HG03460 (cell line): ENCODE results near the gene KSR2.

ENCODE experiments used
- ATAC-seq: cut with Tn5 transposase; IDR thresholded peaks from one replicate; pipeline ENCODE4 v1.9.1; 2021; ENCODE audit not compliant: unreplicated experiment

Gene KSR2

DNA sequence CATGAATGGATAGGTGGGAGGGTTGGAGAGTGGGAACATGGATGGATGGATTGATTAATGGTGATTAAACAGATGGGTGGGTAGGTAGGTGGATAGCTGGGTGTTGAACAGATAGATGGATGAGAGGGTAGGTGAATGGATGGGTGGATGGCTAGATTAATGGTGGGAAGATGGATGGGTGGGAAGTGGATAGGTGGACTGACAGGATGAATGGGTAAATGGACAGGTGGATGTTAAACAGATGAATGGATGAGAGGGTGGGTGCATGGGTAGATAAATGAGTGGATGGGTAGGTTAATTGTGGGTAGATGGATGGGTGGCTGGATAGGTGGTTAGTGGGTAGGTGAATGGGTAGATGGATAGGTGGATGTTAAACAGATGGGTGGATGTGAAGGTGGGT, 460.3 kb downstream of the KSR2 start:
- no peak for ATAC-seq

DNA sequence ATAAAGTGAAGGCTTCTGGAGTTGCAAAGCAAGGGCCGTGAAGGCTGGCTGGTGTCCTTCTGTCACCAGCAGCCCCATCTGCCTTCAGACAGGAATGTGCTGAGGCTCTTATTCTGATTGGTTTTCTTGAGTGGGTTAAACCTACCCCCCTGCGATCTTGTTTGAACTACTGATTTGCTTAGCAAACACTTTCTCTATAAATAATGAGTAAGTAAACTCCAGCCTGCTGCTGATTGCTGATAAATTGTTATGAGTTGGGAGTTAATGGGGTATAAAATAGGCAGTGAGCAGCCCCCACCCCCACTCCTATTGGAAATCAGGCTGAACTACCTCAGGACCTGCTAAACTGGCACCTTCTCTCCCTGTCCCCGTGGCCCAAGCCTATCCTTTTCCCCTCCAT, 461.2 kb downstream of the KSR2 start:
- no peak for ATAC-seq

DNA sequence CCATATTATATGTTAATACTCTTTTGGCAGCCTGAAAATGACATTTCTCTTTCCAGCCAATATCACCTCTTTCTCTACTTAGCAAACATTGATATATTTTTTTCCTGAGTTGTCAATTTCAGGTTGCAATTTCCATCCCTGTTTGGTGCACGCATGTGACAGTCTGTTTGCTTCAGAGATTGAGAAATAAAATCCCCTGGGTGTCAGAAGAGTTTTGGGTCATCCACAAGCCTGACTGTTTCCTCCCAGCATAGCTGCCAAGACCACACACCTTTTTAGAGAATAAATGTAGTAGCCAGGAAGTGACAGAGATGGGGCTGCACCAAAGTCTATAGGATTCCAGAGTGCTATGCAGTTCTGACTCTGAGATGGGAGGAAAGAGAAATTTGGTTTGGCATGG, 462.5 kb downstream of the KSR2 start:
- no peak for ATAC-seq

DNA sequence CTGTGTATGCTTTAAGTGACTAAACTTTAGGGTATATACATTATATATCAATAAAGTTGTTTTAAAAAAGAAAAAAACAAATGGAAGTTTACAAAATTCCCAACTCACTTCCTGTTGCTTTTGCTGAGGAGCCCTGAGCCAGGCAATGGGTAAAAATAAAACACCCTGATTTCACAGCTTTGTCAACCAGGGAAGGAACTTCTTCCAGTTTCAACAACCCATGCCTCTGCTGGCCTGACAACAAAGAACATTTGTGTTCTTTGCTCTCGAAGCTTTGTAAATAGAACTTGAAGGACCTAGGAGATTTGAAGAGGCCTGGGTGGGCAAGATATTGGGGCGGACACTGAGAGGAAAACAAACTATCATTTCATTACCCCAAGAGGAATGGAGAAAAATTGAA, 466.2 kb downstream of the KSR2 start:
- ATAC-seq, result no peak

DNA sequence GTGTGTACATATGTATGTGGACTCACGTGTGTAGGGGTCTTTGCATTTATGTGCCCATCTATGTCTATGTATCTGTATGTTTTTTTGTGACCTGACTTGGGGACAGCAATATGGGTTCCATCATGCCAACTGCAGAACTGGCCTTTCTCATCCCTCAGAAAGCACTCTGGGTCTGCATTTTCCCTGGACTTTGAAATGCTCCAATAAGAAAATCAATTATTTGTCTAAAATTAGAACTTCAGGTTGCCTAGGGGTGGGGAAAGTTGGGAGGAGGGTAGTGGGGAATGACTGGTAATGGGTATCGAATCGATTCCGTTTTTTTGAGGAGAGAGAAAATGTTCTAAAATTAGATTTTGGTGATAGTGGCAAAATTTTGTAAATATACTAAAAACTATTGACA, 466.6 kb downstream of the KSR2 start:
- ATAC-seq, result no peak

DNA sequence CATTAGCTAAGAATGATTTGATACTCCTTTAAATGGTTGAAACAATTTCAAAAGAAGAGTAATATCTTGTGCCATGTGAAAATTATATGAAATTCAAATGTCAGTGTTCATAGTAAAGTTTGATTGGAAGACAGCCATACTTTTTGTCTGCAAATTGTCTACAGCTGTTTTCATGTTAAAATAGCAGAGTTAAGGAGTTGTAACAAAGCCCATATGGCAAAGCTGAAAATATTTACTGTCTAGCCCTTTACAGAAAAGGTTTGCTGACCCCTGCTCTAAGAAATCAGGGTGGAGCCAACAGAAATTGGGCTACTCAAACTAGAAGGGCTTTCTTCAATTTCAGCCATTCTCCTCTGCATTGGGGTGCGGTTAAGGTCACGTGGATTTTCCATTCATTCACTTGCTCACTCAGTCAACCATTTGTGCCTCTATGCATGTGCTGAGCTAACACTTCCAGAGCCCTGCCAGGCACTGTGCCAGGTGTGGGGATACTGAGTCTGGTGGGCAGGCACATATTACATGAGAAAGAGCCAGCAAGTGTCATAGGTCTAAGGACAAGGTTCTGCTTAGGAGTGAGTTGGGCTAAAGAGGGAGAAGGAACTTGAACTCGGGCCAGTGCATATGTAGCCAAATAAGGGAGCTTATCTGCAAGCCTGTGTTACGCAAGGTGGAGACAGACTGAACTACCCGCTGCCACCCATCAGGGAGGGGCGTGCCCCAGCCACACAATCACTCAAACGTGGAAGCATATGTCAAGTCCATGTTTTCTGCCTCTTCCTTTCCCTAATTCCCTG, 467.5 kb downstream of the KSR2 start:
- no peak for ATAC-seq

DNA sequence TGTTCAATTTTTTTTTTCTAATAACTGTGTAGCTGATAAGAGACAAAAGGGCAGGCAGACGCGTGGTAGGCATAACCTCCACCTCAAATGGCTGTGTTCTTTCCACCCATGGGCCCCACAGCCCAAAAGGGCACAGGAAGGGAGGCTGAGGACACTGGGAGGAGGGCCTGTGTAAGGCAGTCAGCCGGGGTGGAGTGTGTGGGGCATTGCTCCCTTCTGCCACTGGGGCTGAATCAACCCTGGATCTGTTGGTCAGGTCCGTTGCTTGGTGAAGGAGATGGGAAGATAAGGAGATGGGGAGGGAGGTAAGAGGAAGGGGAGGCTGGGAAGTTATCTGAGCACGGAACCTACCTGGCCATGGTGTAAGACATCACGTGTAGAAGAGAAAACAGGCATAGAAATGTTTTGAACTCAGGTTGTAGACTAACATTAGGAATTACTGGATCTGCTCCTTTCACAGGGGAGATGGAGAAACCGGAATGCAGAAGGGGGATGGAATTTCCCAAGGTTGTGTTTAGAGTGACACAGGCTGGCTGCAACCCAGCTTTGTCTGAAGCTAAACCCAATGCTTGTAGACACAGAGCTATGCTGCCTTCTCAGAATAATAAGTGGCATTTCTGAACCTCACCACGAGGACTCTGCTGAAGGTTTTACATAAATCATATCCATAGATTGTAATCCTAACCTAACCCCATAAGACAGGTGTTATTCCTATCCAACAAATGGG, 468.9 kb downstream of the KSR2 start:
- ATAC-seq, result no peak

DNA sequence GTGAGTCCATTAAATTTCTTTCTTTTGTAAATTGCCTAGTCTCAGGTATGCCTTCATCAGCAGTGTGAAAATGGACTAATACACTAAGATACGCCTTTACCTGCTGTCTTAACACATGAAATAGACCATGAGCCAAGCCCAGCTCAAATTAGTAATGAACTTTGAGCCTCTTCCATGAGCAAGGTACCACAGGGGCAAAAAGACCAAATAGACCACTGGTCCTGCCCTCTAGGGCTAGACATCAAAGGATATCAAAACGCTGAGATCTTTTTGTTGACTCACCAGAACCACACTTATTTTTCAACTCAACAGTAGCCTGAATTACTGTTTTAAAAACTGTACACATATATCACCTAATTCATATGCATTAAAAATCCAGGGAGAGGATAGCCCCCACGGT, 469.9 kb downstream of the KSR2 start:
- no peak for ATAC-seq

DNA sequence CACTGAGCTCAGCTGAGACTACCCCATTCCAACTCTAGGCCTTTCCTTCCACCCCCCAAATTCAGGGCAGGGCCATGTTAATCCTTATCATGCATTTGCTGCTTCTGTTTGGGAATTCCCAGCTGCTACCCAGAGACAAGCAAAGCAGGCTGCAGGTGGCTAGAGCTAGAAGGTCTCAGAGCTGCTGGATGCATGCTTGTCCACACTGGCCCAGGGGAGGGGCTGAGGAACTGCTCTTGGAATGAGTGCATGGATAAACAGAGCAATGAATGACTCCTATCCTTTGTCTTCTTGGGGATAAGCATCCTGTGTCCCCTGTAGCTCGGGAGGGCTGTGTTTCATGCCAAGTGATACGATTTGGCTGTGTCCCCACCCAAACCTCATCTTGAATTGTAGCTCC, 470.5 kb downstream of the KSR2 start:
- ATAC-seq, result no peak

DNA sequence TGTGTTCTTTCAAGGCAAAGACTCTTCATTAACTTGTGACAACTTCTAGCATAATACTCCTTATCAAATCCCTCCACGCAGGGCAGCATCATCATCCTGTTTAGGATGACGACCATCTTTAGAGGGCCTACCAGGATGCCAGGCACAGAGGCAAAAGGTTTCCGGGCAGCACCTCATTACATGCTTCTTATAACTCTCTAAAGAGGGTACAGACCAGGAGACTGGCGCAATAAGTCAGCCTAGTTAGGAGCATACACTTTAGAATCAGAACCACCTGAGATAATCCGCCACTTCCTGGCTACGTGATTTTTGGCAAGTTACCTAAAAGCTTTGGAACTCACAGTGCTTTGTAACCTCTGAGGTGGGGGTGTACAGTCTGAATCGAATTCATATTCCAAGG, 471.4 kb downstream of the KSR2 start:
- ATAC-seq, result no peak

DNA sequence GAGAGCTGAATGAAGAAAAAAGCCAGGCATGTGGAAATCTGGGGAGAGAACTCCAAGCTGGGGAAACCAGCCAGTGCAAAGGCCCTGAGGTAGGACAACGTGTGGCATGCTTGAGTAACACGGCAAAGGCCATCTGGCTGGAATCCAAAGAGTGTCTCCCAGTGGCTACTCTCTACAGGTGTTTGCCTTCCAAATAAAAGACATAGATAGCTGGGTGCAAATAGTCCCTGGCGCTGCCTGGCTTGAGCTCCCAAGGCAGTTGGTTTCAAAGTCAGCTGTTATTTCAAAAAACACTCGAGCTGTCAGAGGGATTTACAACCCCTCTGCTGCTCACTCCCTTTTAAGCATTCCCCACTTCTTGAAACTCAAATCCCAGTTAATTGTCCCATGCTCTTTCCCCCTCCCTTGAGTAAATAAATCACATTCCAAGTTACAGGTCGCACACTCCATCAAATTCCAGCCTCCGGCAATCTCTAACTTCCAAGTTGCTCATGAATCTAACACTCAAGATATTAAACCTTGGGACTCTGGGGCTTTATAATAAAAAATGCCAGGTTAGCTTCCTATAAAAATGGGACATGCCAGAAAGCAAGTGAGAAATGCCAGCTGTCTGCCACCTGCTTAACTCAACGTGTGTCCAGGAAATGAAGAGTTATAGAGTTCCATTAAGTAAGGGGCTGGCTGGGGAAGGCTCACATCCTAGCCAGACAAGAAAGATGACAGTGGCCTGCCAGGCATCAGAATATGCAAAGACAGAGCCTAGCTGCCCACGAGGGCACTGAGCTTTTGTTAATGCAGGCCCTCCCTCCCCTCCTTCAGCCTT, 473.7 kb downstream of the KSR2 start:
- ATAC-seq, result no peak

DNA sequence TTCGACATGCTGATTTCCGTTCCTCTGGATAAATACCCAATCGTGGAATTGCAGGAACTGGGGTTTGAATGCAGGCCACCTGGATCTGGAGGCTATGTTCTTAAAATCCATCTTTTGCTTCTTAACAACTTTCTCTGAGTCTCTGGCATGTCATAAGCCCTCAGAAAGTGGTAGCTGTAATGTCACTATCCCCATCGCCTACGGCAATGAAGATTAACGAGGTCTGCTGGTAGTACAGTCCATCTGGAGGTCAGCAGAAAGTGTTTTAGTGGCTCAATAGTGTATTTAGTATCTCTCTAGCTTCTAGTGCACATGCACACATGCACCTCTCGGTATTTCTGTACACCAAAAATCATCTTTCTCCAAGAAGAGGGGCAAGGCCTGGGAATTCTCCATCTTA, 477.1 kb downstream of the KSR2 start:
- ATAC-seq, result no peak

DNA sequence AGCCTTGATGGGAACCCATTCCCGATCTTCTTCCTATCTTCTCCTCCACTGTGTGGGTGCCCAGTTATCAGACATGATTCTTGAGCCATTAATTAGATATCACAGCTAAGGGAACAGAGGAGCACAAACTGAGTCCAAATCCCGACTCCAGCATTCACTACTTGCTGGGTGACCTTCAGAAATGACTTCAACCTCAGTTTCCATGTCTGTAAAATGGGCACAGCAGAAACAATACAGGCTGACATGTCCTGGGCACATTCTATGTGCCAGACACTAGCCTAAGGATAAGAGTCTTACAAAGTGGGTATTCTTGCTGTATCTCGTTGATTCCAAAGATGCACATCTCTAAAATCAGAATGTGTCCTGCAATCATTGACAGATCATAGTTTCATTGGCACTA, 478.7 kb downstream of the KSR2 start:
- no peak for ATAC-seq

DNA sequence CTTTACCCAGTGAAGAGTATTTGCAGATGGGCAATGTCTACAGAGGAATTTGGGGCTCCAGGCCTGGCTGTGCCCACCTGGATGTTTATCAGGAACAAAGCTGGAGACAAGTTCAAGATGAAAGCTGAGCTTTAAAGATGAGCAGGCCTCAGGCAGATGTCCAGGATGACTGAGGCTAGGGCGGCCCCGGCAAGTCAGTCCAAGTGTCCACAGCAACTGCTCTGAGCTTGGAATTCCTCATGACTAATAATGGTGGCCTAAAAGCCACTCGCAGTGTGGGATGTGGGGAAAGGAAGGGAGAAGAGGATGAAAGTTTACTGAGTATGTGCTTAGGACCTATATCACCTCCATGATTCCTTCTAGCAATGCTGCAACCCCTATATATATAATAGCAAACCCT, 479.1 kb downstream of the KSR2 start:
- ATAC-seq, result no peak

DNA sequence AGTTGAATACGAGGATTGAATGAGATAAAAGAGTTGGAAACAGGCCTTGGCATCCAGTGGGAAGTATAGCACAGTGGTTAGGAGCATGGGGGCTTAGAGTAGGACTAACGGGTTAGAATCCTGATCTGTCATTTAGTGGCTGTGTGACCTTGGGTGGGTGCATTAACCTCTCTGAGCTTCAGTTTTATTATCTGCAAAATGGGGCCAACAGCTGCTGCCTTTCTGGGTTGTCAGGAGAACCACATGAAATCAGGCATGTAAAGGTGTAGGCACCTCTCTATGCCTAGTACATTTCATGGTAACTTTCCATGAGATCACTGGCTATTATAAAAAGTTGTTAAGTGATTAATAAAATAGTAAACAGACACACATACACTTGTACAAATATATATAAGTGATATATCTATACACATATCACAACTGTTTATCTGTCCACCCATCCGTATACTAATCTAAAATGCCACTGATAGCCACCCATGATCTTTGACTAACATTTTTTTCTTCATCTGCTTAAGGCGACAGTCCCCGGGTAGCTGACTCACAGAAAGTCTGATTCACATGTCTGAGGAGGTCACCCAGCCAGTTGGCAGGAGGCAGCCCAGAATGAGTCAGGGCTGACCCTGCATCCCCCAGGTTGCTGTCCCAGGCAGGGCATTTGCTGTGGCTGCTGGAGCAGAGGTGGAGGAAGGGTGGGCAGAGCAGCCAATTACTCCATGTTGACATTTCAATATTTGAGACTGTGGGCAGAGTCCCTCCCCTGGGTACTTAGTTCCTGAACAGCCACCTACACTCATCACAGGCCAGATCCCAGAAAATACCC, 481.7 kb downstream of the KSR2 start:
- ATAC-seq, result no peak

DNA sequence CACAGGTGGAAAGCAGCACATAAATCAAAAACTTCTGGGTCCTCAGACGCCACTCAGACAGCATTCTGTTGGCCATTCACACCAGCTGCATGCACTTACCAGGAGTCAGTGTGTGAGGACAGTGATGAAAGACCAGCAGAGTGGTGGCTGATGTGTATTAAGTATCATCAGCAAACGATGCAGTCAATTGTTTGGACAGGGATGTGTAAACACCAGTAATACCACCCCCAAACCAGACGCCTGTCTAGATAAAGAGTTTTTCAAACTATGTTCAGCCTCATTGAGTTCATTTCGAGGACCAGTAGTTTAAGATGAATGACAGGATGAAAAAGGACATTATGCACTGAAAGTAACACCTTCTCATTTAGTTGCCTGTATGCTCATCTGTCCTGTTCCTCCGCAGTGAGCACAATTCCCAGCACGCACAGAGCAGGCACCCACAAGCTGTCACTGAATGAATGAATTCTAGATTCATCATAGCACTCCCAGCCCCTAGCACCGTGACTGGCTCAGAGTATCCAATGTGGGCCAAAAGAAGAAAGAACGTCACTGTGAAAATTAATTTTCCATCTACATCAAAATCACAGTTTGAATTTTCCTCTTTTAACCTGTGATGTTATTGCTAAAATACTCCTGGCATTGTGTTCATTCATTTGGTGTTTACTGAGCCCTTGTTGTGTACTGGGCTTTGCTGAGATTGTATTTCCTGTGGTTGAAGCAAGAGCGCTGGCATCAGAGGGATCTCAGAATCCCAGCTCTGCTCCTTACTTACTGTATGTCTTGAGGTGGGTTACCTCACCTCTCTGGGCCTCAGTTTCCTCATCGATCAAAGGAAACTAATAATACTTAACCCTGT, 482.6 kb downstream of the KSR2 start:
- no peak for ATAC-seq

DNA sequence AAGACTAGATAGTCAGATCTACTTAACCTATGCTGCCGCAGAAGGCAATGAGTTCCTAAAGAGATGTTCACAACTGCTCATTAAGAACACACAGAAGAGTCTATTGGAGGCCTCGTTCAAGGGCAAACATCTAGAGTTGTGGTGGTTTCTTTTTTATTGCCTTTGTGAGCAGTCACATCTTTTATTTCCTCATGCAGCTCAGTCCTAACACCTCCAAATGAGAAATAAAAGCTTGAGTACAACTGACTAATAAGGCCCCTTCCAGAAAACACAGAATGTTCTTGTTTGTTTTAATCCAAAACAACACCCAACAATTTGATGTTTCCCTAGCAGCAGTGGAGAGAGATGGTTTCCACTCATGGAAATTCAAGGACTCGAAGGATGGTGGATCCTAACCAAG, 483.9 kb downstream of the KSR2 start:
- ATAC-seq, result no peak

DNA sequence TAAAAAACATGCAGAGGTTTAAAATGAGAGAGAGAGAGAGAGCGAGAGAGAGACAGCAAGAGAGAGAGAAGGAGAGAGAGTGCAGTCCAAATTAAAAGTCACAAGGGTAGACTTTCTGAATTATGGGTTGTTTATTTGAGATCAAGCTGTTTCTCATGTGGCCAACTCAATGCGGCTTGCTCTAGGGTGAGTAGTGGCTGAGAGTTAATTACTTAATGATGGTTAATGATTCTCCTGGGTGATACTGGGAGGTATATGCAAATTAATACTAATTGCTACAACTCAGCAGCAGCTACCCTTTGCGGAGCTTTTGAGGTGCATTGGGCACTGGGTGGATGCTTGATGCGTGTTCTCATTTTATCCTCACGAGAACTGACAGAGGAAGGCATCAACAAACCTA, 485.3 kb downstream of the KSR2 start:
- ATAC-seq, result no peak

DNA sequence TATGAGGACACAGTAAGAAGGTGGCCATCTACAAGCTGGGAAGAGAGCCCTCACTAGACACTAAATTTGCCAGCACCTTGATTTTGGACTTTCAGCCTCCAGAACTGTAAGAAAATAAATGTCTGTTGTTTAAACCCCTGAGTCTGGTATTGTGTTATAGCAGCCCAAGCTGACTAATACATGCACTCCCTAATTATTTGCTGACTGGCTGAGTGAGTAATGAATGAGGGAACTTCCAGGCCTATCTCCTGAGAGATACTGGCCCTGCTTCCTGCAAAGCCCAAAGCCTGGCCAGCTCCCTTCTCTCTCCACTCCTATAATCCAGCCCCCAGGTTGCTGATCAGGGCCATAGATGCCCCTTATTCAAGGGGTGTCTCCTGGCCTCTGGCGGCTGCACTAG, 487.3 kb downstream of the KSR2 start:
- ATAC-seq, result no peak

DNA sequence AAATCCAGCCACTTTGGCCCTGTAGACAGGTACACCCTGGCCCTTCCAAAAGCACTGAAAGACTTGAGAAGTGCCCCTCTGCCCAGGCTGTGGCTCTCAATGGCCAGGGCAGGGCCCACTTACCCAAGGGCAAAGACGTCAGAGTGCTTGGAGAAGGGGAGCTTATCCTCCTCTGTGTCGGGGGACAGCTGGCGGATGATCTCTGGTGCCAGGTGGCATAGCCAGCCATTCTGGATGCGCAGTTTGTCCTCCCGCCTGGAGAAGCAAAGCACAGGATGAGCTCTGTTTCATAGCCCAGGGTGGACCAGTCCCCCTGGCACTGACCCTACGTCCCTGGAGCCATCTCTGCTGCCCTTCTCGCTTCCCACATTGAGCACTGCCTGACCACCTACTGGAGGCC, 492.4 kb downstream of the KSR2 start:
- ATAC-seq, result no peak
